ENCODE measurements around the gene BCR.

GRCh38 chr22:23262518-23263332 lies 82.4 kb downstream of the BCR start:
- no peak for TF ChIP-seq EZH2 (IDR thresholded peaks at IDR 0.05; ENCODE audit: borderline replicate concordance)
- no peak for TF ChIP-seq CTCF (IDR thresholded peaks at IDR 0.05; ENCODE audit: poor library complexity)
- no peak for TF ChIP-seq EZH2phosphoT487 (IDR thresholded peaks at IDR 0.05; ENCODE audit: low read depth, severe bottlenecking, unreplicated experiment)

All from hepatocyte (in vitro differentiated cells).